ENCODE data around the gene SYK. TPM values are rescaled to one million over a fixed set of nuclear protein-coding genes. Genes with fewer than 3 reads are reported as not detected.
A peak's percentile ranks its signal among the peaks of the same experiment; 100 is the strongest.

The SYK gene
- total RNA-seq, 1 donor from 2014 or later, result 0.55 TPM

GRCh38 chr9:90872835-90873294, 71.2 kb downstream of the SYK start:
- peaks cover 4% of the 10 kb centered on the region for H3K4me1 Mint-ChIP-seq (ENCODE audit: low read depth)
- no peaks in the 10 kb centered on the region for H3K36me3 Mint-ChIP-seq (ENCODE audit: low read depth)
- TF ChIP-seq CTCF (IDR thresholded peaks at IDR 0.05), result no peak
- no peaks in the 10 kb centered on the region for H3K9me3 Mint-ChIP-seq (ENCODE audit: low read depth)
- DNase-seq (ENCODE audit: low spot score), result no peak
- peaks cover 14% of the 10 kb centered on the region for H3K27me3 Mint-ChIP-seq (ENCODE audit: low read depth)
- H3K27ac Mint-ChIP-seq (ENCODE audit: unreplicated experiment), result no peak overlapping the region
- H3K4me3 Mint-ChIP-seq (ENCODE audit: unreplicated experiment), result no peak overlapping the region

DNA sequence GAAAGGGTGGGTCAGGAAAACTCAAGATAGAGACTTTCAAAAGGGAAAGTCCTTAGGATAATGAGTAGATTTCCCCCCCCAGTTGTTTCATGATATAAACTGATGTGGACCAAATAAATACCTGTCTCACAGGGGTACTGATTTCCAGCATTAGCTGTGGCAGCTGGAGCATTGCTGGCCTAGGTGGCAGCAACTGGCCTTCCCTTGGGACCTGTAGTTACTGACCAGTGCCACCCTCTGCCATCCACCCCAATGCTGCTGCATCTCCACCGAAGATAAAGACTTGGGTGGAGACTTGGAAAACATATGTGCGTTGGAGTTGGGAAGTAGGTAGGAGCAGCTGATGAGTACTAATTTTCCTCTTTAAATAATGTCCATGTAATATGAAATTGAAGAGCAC, 71.8 kb downstream of the SYK start:
- no peak for DNase-seq (ENCODE audit: low spot score)
- H3K27me3 Mint-ChIP-seq (ENCODE audit: low read depth), result peaks cover 14% of the 10 kb centered on the region
- H3K4me3 Mint-ChIP-seq (ENCODE audit: unreplicated experiment), result no peak overlapping the region
- H3K9me3 Mint-ChIP-seq (ENCODE audit: low read depth), result no peaks in the 10 kb centered on the region
- H3K4me1 Mint-ChIP-seq (ENCODE audit: low read depth), result peaks cover 4% of the 10 kb centered on the region
- H3K27ac Mint-ChIP-seq (ENCODE audit: unreplicated experiment), result no peak overlapping the region
- no peaks in the 10 kb centered on the region for H3K36me3 Mint-ChIP-seq (ENCODE audit: low read depth)
- no peak for TF ChIP-seq CTCF (IDR thresholded peaks at IDR 0.05)

GRCh38 chr9:90874194-90874593, 72.6 kb downstream of the SYK start:
- H3K27ac Mint-ChIP-seq (ENCODE audit: unreplicated experiment), result no peak overlapping the region
- no peaks in the 10 kb centered on the region for H3K36me3 Mint-ChIP-seq (ENCODE audit: low read depth)
- TF ChIP-seq CTCF (IDR thresholded peaks at IDR 0.05), result peak; percentile 20
- H3K4me1 Mint-ChIP-seq (ENCODE audit: low read depth), result no peaks in the 10 kb centered on the region
- no peaks in the 10 kb centered on the region for H3K9me3 Mint-ChIP-seq (ENCODE audit: low read depth)
- H3K4me3 Mint-ChIP-seq (ENCODE audit: unreplicated experiment), result no peak overlapping the region
- peaks cover 14% of the 10 kb centered on the region for H3K27me3 Mint-ChIP-seq (ENCODE audit: low read depth)
- DNase-seq (ENCODE audit: low spot score), result no peak

GRCh38 chr9:90878562-90878961, 76.9 kb downstream of the SYK start:
- no peak overlapping the region for H3K4me3 Mint-ChIP-seq (ENCODE audit: unreplicated experiment)
- no peaks in the 10 kb centered on the region for H3K9me3 Mint-ChIP-seq (ENCODE audit: low read depth)
- no peak overlapping the region for H3K27ac Mint-ChIP-seq (ENCODE audit: unreplicated experiment)
- peaks cover 2% of the 10 kb centered on the region for H3K27me3 Mint-ChIP-seq (ENCODE audit: low read depth)
- TF ChIP-seq CTCF (IDR thresholded peaks at IDR 0.05), result no peak
- DNase-seq (ENCODE audit: low spot score), result no peak
- H3K36me3 Mint-ChIP-seq (ENCODE audit: low read depth), result no peaks in the 10 kb centered on the region
- H3K4me1 Mint-ChIP-seq (ENCODE audit: low read depth), result no peaks in the 10 kb centered on the region

DNA sequence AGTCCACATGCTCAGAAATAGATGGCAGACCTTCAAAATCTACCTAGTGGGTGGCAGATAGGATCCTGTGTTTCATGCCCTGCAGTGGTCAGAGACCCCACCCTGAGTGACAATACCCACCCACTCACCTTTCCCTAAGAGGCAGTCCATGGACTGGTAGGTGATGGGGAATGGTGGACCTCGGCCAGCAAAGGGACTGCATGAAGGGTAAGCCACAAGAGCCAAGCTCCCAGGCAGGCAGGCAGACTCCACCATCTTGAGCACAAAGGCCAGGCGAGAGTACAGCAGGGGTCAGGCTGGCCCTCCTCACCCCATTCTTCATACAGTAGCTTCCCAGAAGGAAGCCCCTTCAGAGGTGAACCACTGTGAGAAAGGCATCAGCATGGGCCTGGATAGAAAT, 78.4 kb downstream of the SYK start:
- H3K4me1 Mint-ChIP-seq (ENCODE audit: low read depth), result no peaks in the 10 kb centered on the region
- peaks cover 2% of the 10 kb centered on the region for H3K9me3 Mint-ChIP-seq (ENCODE audit: low read depth)
- DNase-seq (ENCODE audit: low spot score), result no peak
- H3K4me3 Mint-ChIP-seq (ENCODE audit: unreplicated experiment), result no peak overlapping the region
- H3K27me3 Mint-ChIP-seq (ENCODE audit: low read depth), result peaks cover 2% of the 10 kb centered on the region
- H3K27ac Mint-ChIP-seq (ENCODE audit: unreplicated experiment), result no peak overlapping the region
- no peaks in the 10 kb centered on the region for H3K36me3 Mint-ChIP-seq (ENCODE audit: low read depth)
- no peak for TF ChIP-seq CTCF (IDR thresholded peaks at IDR 0.05)
